GM19025 (cell line): ENCODE data around the gene FYTTD1.

ENCODE experiments used
- ATAC-seq: cut with Tn5 transposase; IDR thresholded peaks from one replicate; pipeline ENCODE4 v1.9.1; 2021; ENCODE audit warnings: mild to moderate bottlenecking, low read depth, moderate library complexity; ENCODE audit not compliant: unreplicated experiment

Gene FYTTD1

GRCh38 chr3:197736491-197737318, 13.0 kb upstream of the FYTTD1 start, which contains the start of gene RUBCN:
RUBCN (minus strand) TSS chr3:197736904; CDS start chr3:197736719, 185 bp downstream.
- ATAC-seq: peak; percentile 87

- no peak for ATAC-seq
These were observed 12.4 kb upstream of the FYTTD1 start for GRCh38 chr3:197737319-197737649.

- ATAC-seq: no peak
These were observed 11.8 kb upstream of the FYTTD1 start for GRCh38 chr3:197737749-197738462.

GRCh38 chr3:197742787-197743186, 6.9 kb upstream of the FYTTD1 start:
- no peak for ATAC-seq

GRCh38 chr3:197746209-197746608, 3.5 kb upstream of the FYTTD1 start:
- ATAC-seq: no peak

- no peak for ATAC-seq
These were observed 2.9 kb upstream of the FYTTD1 start for GRCh38 chr3:197746801-197747237.

- ATAC-seq: no peak
These were observed 927 bp upstream of the FYTTD1 start for GRCh38 chr3:197748597-197749314.

GRCh38 chr3:197749315-197749600, 425 bp upstream of the FYTTD1 start:
- ATAC-seq: peak; percentile 24

GRCh38 chr3:197750396-197750831, 731 bp downstream of the FYTTD1 start:
- peak; percentile 42 for ATAC-seq

GRCh38 chr3:197750858-197751737, 1.4 kb downstream of the FYTTD1 start:
- no peak for ATAC-seq

GRCh38 chr3:197752107-197752506, 2.4 kb downstream of the FYTTD1 start:
- no peak for ATAC-seq

- ATAC-seq: no peak
These were observed 3.6 kb downstream of the FYTTD1 start for GRCh38 chr3:197753263-197753662.

- no peak for ATAC-seq
These were observed 7.0 kb downstream of the FYTTD1 start for GRCh38 chr3:197756704-197757103.

GRCh38 chr3:197758512-197758911, 8.8 kb downstream of the FYTTD1 start:
- no peak for ATAC-seq

GRCh38 chr3:197761784-197762183, 12.1 kb downstream of the FYTTD1 start:
- ATAC-seq: no peak

- ATAC-seq: no peak
These were observed 25.6 kb downstream of the FYTTD1 start for GRCh38 chr3:197775317-197775716.

- ATAC-seq: peak; percentile 51
These were observed 32.5 kb downstream of the FYTTD1 start for GRCh38 chr3:197782230-197782629.

GRCh38 chr3:197784019-197784585, 34.4 kb downstream of the FYTTD1 start:
- no peak for ATAC-seq

- ATAC-seq: no peak
These were observed 37.7 kb downstream of the FYTTD1 start for GRCh38 chr3:197787412-197787811.

- ATAC-seq: no peak
These were observed 39.6 kb downstream of the FYTTD1 start for GRCh38 chr3:197789309-197789708.
